Thyroid gland (tissue), 4 donors: ENCODE results near the gene MRPS9.

Experiments
- CTCF ChIP-seq, 6 experiments: fragments of 200-600 bp in 3 of 6; fragments of 450-650 bp in 3 of 6; sonication (generic) in 3 of 6; IDR thresholded peaks; one replicate each; pipeline ENCODE4 v1.5.1; 2016 to 2019; ENCODE audit warnings: antibody characterized with exemption in 6 of 6, mild to moderate bottlenecking in 2 of 6, inconsistent platforms in 1 of 6, moderate library complexity in 1 of 6
- POLR2A ChIP-seq, 2 donors: fragments of 450-650 bp; IDR thresholded peaks; one replicate each; pipeline ENCODE4 v1.6.1; 2017; ENCODE audit warnings: antibody characterized with exemption in 2 of 2, mild to moderate bottlenecking in 2 of 2, moderate library complexity in 1 of 2

GRCh38 chr2:105055613-105056012, 17.7 kb downstream of the MRPS9 start:
- no peak for TF ChIP-seq POLR2A (IDR thresholded peaks at IDR 0.05)
- TF ChIP-seq CTCF (IDR thresholded peaks at IDR 0.05) = no peak
